Measurements from ENCODE around the gene RYR2.

RYR2 gene

GRCh38 chr1:237249120-237249519, 207.1 kb downstream of the RYR2 start:
- no peak overlapping the region for H3K4me3 ChIP-seq (ENCODE audit: low read depth, low read length)
- no peak for DNase-seq (ENCODE audit: low read depth)
- TF ChIP-seq, protein P1, sequence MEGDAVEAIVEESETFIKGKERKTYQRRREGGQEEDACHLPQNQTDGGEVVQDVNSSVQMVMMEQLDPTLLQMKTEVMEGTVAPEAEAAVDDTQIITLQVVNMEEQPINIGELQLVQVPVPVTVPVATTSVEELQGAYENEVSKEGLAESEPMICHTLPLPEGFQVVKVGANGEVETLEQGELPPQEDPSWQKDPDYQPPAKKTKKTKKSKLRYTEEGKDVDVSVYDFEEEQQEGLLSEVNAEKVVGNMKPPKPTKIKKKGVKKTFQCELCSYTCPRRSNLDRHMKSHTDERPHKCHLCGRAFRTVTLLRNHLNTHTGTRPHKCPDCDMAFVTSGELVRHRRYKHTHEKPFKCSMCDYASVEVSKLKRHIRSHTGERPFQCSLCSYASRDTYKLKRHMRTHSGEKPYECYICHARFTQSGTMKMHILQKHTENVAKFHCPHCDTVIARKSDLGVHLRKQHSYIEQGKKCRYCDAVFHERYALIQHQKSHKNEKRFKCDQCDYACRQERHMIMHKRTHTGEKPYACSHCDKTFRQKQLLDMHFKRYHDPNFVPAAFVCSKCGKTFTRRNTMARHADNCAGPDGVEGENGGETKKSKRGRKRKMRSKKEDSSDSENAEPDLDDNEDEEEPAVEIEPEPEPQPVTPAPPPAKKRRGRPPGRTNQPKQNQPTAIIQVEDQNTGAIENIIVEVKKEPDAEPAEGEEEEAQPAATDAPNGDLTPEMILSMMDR (IDR thresholded peaks at IDR 0.05; ENCODE audit: control insufficient read depth, extremely low read depth, insufficient read depth) = no peak

- TF ChIP-seq, protein P1 (IDR thresholded peaks at IDR 0.05; ENCODE audit: control insufficient read depth, extremely low read depth, insufficient read depth) = no peak
- DNase-seq (ENCODE audit: low read depth) = no peak
- no peak overlapping the region for H3K4me3 ChIP-seq (ENCODE audit: low read depth, low read length)
These were observed 208.1 kb downstream of the RYR2 start for GRCh38 chr1:237250055-237250454.

- H3K4me3 ChIP-seq (ENCODE audit: low read depth, low read length) = no peak overlapping the region
- TF ChIP-seq, protein P1 (IDR thresholded peaks at IDR 0.05; ENCODE audit: control insufficient read depth, extremely low read depth, insufficient read depth) = no peak
- no peak for DNase-seq (ENCODE audit: low read depth)
These were observed 213.1 kb downstream of the RYR2 start for GRCh38 chr1:237255071-237255470.

GRCh38 chr1:237258871-237259270, 216.9 kb downstream of the RYR2 start:
- no peak overlapping the region for H3K4me3 ChIP-seq (ENCODE audit: low read depth, low read length)
- DNase-seq (ENCODE audit: low read depth) = no peak
- TF ChIP-seq, protein P1 (IDR thresholded peaks at IDR 0.05; ENCODE audit: control insufficient read depth, extremely low read depth, insufficient read depth) = no peak

DNA sequence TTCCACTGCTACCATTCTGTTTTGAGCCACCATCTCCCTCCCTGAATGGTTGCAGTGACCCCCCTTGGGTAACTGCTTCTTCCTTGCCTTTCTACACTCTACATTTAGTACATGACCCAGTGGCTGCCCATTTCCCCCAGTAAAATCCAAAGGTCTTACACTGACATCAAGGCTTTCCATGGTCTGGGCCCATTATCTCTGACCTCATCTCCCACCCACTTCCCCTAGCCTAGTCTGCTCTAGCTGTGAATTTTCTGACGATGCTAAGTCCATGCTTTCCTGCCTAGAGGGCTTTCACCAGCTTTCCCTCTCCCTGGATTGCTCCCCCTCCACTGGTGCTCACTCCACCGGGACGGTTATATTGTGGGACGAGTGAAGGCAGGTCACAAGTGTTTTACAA, 219.2 kb downstream of the RYR2 start:
- DNase-seq (ENCODE audit: low read depth) = no peak
- H3K4me3 ChIP-seq (ENCODE audit: low read depth, low read length) = no peak overlapping the region
- TF ChIP-seq, protein P1 (IDR thresholded peaks at IDR 0.05; ENCODE audit: control insufficient read depth, extremely low read depth, insufficient read depth) = no peak

DNA sequence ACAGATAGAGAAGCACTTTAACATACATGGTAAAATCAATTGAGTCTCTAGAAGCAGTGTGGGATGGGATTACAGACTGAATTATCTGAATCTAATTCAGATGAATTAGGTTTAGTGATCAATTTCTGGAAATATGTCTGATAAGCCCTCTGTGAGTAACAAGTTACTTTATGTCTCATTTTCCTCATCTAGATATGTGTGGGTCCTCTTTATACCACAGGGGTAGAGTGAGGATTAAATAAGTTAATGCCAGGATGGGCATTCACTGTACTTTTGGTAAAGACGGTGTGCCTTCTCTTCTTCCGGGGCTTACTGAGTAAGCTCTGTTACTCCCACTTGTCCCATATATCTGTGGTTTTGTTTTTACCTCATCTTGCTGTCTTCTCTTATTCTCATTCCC, 225.8 kb downstream of the RYR2 start:
- TF ChIP-seq, protein P1 (IDR thresholded peaks at IDR 0.05; ENCODE audit: control insufficient read depth, extremely low read depth, insufficient read depth) = no peak
- no peak for DNase-seq (ENCODE audit: low read depth)
- H3K4me3 ChIP-seq (ENCODE audit: low read depth, low read length) = no peak overlapping the region

GRCh38 chr1:237269938-237270337, 228.0 kb downstream of the RYR2 start:
- H3K4me3 ChIP-seq (ENCODE audit: low read depth, low read length) = no peak overlapping the region
- TF ChIP-seq, protein P1 (IDR thresholded peaks at IDR 0.05; ENCODE audit: control insufficient read depth, extremely low read depth, insufficient read depth) = no peak
- no peak for DNase-seq (ENCODE audit: low read depth)
